Measurements from ENCODE around the gene LTB. TPM values are rescaled to one million over a fixed set of nuclear protein-coding genes. Genes with fewer than 3 reads are reported as not detected.
A peak's percentile ranks its signal among the peaks of the same experiment; 100 is the strongest.

The LTB gene
- total RNA-seq, 2 donors from 2014 or later: 110 to 153 TPM

- H3K4me3 Mint-ChIP-seq: peak overlapping the region; percentile 96
- ATAC-seq (peak; percentile 16 to 38), DNase-seq (ENCODE audit: low spot score) (peak; percentile 87)
- H3K9me3 Mint-ChIP-seq: no peaks in the 10 kb centered on the region
- no peaks in the 10 kb centered on the region for H3K27me3 Mint-ChIP-seq
- H3K27ac Mint-ChIP-seq: peak overlapping the region; percentile 88 to 92
- peaks cover 26% of the 10 kb centered on the region for H3K36me3 Mint-ChIP-seq
- H3K4me1 Mint-ChIP-seq (ENCODE audit: low read depth in 2 of 2): peaks cover 77 to 88% of the 10 kb centered on the region in 2 donors
These were observed 5.2 kb downstream of the LTB start for GRCh38 chr6:31576897-31577578.

GRCh38 chr6:31575952-31576685 lies 6.1 kb downstream of the LTB start:
- ATAC-seq (no peak), DNase-seq (ENCODE audit: low spot score) (no peak)
- H3K4me1 Mint-ChIP-seq (ENCODE audit: low read depth in 2 of 2): peaks cover 75 to 86% of the 10 kb centered on the region in 2 donors
- H3K27ac Mint-ChIP-seq: peak overlapping the region; percentile 88 to 92
- H3K9me3 Mint-ChIP-seq: no peaks in the 10 kb centered on the region
- H3K27me3 Mint-ChIP-seq: no peaks in the 10 kb centered on the region
- H3K36me3 Mint-ChIP-seq: peaks cover 24% of the 10 kb centered on the region
- peak overlapping the region; percentile 96 for H3K4me3 Mint-ChIP-seq

GRCh38 chr6:31575335-31575901 lies 6.8 kb downstream of the LTB start, which contains the start of gene TNF:
Gene TNF (plus strand): TSS chr6:31575565. CDS start chr6:31575742, 177 bp downstream.
- peaks cover 73 to 85% of the 10 kb centered on the region in 2 donors for H3K4me1 Mint-ChIP-seq (ENCODE audit: low read depth in 2 of 2)
- peak; percentile 91 for DNase-seq (ENCODE audit: low spot score)
- H3K9me3 Mint-ChIP-seq: no peaks in the 10 kb centered on the region
- peaks cover 22% of the 10 kb centered on the region for H3K36me3 Mint-ChIP-seq
- peak; percentile 58 to 76 for ATAC-seq
- H3K4me3 Mint-ChIP-seq: peak within 1 kb of the TSS; percentile 96
- H3K27me3 Mint-ChIP-seq: no peaks in the 10 kb centered on the region
- peak within 1 kb of the TSS; percentile 88 to 92 for H3K27ac Mint-ChIP-seq

DNA sequence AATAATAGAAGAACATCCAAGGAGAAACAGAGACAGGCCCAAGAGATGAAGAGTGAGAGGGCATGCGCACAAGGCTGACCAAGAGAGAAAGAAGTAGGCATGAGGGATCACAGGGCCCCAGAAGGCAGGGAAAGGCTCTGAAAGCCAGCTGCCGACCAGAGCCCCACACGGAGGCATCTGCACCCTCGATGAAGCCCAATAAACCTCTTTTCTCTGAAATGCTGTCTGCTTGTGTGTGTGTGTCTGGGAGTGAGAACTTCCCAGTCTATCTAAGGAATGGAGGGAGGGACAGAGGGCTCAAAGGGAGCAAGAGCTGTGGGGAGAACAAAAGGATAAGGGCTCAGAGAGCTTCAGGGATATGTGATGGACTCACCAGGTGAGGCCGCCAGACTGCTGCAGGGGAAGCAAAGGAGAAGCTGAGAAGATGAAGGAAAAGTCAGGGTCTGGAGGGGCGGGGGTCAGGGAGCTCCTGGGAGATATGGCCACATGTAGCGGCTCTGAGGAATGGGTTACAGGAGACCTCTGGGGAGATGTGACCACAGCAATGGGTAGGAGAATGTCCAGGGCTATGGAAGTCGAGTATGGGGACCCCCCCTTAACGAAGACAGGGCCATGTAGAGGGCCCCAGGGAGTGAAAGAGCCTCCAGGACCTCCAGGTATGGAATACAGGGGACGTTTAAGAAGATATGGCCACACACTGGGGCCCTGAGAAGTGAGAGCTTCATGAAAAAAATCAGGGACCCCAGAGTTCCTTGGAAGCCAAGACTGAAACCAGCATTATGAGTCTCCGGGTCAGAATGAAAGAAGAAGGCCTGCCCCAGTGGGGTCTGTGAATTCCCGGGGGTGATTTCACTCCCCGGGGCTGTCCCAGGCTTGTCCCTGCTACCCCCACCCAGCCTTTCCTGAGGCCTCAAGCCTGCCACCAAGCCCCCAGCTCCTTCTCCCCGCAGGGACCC lies 7.8 kb downstream of the LTB start:
- H3K36me3 Mint-ChIP-seq: peaks cover 22% of the 10 kb centered on the region
- no peaks in the 10 kb centered on the region for H3K9me3 Mint-ChIP-seq
- H3K4me3 Mint-ChIP-seq: peak overlapping the region; percentile 96
- peak; percentile 79 for DNase-seq (ENCODE audit: low spot score)
- H3K27me3 Mint-ChIP-seq: no peaks in the 10 kb centered on the region
- peaks cover 72 to 83% of the 10 kb centered on the region in 2 donors for H3K4me1 Mint-ChIP-seq (ENCODE audit: low read depth in 2 of 2)
- H3K27ac Mint-ChIP-seq: peak overlapping the region; percentile 88 to 92
- peak in 1 of 2 donors; percentile 2 for ATAC-seq

- DNase-seq (ENCODE audit: low spot score): no peak
These were observed 8.8 kb downstream of the LTB start for GRCh38 chr6:31573239-31574105.

DNA sequence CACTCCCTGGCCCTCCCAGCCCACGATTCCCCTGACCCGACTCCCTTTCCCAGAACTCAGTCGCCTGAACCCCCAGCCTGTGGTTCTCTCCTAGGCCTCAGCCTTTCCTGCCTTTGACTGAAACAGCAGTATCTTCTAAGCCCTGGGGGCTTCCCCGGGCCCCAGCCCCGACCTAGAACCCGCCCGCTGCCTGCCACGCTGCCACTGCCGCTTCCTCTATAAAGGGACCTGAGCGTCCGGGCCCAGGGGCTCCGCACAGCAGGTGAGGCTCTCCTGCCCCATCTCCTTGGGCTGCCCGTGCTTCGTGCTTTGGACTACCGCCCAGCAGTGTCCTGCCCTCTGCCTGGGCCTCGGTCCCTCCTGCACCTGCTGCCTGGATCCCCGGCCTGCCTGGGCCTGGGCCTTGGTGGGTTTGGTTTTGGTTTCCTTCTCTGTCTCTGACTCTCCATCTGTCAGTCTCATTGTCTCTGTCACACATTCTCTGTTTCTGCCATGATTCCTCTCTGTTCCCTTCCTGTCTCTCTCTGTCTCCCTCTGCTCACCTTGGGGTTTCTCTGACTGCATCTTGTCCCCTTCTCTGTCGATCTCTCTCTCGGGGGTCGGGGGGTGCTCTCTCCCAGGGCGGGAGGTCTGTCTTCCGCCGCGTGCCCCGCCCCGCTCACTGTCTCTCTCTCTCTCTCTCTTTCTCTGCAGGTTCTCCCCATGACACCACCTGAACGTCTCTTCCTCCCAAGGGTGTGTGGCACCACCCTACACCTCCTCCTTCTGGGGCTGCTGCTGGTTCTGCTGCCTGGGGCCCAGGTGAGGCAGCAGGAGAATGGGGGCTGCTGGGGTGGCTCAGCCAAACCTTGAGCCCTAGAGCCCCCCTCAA lies 9.9 kb downstream of the LTB start, which contains the start of gene LTA:
Gene LTA (plus strand): TSS at position 249 of the 871 bp plus-strand sequence. CDS start 454 bp downstream, at position 703.
- Mint-ChIP-seq H3K4me1 (ENCODE audit: low read depth in 2 of 2) (peaks cover 80 to 90% of the 10 kb centered on the region in 2 donors), H3K36me3 (peaks cover 16% of the 10 kb centered on the region), H3K27ac (peak within 1 kb of the TSS; percentile 88 to 92), H3K9me3 (no peaks in the 10 kb centered on the region), H3K4me3 (peak within 1 kb of the TSS; percentile 96), H3K27me3 (no peaks in the 10 kb centered on the region)
- ATAC-seq: peak; percentile 64 to 67
- DNase-seq (ENCODE audit: low spot score): peak; percentile 88

More at GRCh38 chr6:31573239-31574105, 8.8 kb downstream of the LTB start:
- Mint-ChIP-seq H3K4me3 (peak overlapping the region; percentile 96), H3K27me3 (no peaks in the 10 kb centered on the region), H3K36me3 (peaks cover 21% of the 10 kb centered on the region), H3K4me1 (ENCODE audit: low read depth in 2 of 2) (peaks cover 72 to 83% of the 10 kb centered on the region in 2 donors), H3K9me3 (no peaks in the 10 kb centered on the region), H3K27ac (peak overlapping the region; percentile 88 to 92)
- no peak for ATAC-seq

DNA sequence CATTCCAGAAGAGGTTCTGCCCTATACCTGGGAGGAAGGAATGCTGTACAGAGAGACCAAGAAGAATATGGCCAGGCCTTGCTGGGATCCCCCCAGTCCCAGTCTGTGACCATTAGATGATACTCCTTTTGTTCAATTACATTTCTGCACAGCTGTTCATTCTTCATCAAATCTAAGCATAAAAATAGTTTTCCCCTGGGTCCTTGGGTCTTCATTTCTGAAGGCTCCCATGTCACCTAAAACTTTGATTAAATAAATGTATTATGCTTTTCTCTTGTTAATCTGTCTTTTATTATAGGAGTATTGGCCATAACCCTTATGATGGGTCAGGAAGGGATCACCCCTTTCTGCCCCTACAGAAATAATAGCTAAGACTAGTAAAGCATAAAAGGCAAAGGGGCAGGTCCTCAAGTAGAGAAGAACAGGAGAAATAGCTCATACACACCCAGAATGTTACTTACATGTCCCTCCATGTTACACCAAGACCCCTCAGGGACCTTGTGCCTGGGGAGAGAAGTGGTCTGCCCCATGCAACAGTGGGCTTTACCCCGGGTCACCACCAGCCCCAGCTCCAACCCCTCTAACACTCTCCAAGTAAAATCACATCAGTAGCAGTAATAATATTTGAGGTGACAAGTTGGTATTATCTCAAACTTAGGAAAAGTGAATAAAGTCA lies 12.2 kb downstream of the LTB start:
- H3K9me3 Mint-ChIP-seq: no peaks in the 10 kb centered on the region
- H3K27ac Mint-ChIP-seq: peak overlapping the region in 1 of 2 donors; percentile 88
- H3K4me1 Mint-ChIP-seq (ENCODE audit: low read depth in 2 of 2): peaks cover 70 to 79% of the 10 kb centered on the region in 2 donors
- H3K27me3 Mint-ChIP-seq: no peaks in the 10 kb centered on the region
- peak overlapping the region; percentile 69 for H3K4me3 Mint-ChIP-seq
- DNase-seq (ENCODE audit: low spot score) (no peak), ATAC-seq (no peak)
- H3K36me3 Mint-ChIP-seq: no peaks in the 10 kb centered on the region

GRCh38 chr6:31568537-31568961 lies 13.7 kb downstream of the LTB start:
- Mint-ChIP-seq H3K27me3 (no peaks in the 10 kb centered on the region), H3K4me3 (peak overlapping the region; percentile 86), H3K27ac (peak overlapping the region; percentile 87 to 88), H3K9me3 (no peaks in the 10 kb centered on the region), H3K36me3 (peaks cover 4% of the 10 kb centered on the region), H3K4me1 (ENCODE audit: low read depth in 2 of 2) (peaks cover 66 to 78% of the 10 kb centered on the region in 2 donors)
- peak; percentile 77 to 86 for ATAC-seq
- peak; percentile 88 for DNase-seq (ENCODE audit: low spot score)

DNA sequence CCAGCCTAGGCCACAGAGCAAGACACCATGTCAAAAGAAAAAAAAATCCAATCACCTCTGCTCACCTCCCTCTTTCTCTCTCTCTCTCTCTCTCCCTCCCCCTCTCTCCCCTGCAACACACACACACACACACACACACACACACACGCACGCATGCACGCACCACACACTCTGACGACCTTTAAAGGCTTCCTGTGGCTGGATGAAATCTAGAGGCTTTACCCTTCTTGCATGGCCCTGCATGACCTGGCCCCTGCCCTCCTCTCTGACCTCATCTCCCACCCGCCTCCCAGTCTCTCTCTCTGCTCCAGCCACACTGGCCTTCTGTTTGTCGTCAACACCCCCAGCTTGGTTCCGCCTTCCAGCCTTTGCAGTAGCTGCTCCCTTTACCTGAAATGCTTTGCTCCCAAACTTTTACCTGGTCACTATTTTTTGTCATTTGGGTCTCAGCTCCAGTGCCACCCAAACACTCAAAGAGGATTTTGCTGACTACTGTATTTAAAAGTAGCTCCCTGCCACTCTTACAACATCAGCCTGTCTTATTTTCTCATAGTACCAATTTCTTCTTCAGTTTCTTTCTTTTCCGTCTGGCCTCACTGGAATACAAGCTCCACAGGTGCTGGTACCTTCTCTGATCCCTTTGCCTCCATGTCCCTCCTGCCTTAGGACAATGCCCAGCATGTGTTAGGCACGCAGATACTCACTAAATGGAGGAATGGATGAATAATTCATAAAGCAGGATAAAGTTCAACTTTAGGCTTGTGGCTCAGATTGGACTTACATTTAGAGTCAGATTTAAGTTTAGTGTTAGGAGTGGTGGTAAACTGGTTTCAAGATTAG lies 14.5 kb downstream of the LTB start:
- no peaks in the 10 kb centered on the region for H3K9me3 Mint-ChIP-seq
- peak overlapping the region; percentile 86 for H3K4me3 Mint-ChIP-seq
- H3K4me1 Mint-ChIP-seq (ENCODE audit: low read depth in 2 of 2): peaks cover 65 to 76% of the 10 kb centered on the region in 2 donors
- no peaks in the 10 kb centered on the region for H3K27me3 Mint-ChIP-seq
- ATAC-seq (peak; percentile 28 to 52), DNase-seq (ENCODE audit: low spot score) (no peak)
- peak overlapping the region; percentile 87 to 88 for H3K27ac Mint-ChIP-seq
- peaks cover 4% of the 10 kb centered on the region for H3K36me3 Mint-ChIP-seq

DNA sequence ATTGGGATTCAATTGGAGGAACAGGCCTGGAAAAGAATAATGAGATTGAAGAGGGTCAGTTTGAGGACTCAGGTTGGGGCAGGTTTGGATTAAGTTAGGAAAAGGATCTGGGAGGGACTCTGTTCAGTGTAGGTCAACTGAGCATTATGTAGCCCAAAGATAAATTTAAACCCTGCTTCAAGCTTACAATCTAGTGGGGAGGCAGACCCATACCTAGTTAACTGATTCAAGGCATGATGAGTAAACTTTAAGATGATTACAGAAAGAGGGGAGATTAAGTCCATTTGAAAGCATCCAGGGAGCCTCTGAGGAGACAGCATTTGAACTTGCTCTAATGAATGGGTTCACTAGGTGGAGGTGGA lies 21.5 kb downstream of the LTB start:
- Mint-ChIP-seq H3K27ac (peak overlapping the region; percentile 94 to 95), H3K27me3 (no peaks in the 10 kb centered on the region), H3K4me3 (peak overlapping the region; percentile 90), H3K36me3 (peaks cover 17% of the 10 kb centered on the region), H3K4me1 (ENCODE audit: low read depth in 2 of 2) (peaks cover 71% of the 10 kb centered on the region in 2 donors), H3K9me3 (peaks cover 3% of the 10 kb centered on the region)
- DNase-seq (ENCODE audit: low spot score): no peak
- no peak for ATAC-seq
